Upper lobe of left lung (tissue), 4 donors: ENCODE measurements around the gene ZNF423.

Experiments used
- CTCF ChIP-seq, 6 experiments: fragments of 450-650 bp in 4 of 6; fragments of 200-600 bp in 2 of 6; sonication (generic) in 2 of 6; IDR thresholded peaks; one replicate each; pipeline ENCODE4 v1.5.1; 2016 to 2019; ENCODE audit warnings: antibody characterized with exemption in 6 of 6
- POLR2A ChIP-seq, 4 donors: fragments of 450-650 bp; IDR thresholded peaks; one replicate each; pipeline ENCODE4 v1.5.1; 2016 to 2017; ENCODE audit warnings: antibody characterized with exemption in 4 of 4, mild to moderate bottlenecking in 2 of 4
- POLR2AphosphoS5 ChIP-seq, 2 donors: sonication (generic); formaldehyde crosslinking; IDR thresholded peaks; one replicate each; pipeline ENCODE4 v1.5.1; 2017; ENCODE audit warnings: antibody characterized with exemption in 2 of 2

- TF ChIP-seq CTCF (IDR thresholded peaks at IDR 0.05) (no peak), POLR2A (IDR thresholded peaks at IDR 0.05) (no peak), POLR2AphosphoS5 (IDR thresholded peaks at IDR 0.05) (no peak)
Observed at GRCh38 chr16:49760815-49761214, 95.1 kb downstream of the ZNF423 start.
